Stimulated activated CD8-positive, alpha-beta memory T cell treated with anti-CD3 and anti-CD28 coated beads, Interleukin-15, amount 100 ng/mL, for 48 hours (primary cell): ENCODE results near the gene CAMK2D.
"Not testable (repeated sequence)": the region's sequence is repeated elsewhere in the genome, so short reads cannot be mapped to it uniquely, and the experiment has no call there.

Experiments
- DNase-seq, 2 donors: peaks; one replicate each; pipeline ENCODE4 v3.0.0-alpha.2; 2020; ENCODE audit warnings: low read depth in 2 of 2

Gene CAMK2D

GRCh38 chr4:113761620-113762185 lies at the start of gene CAMK2D:
Gene CAMK2D (minus strand): TSS chr4:113761738. CDS start chr4:113761068, 670 bp downstream.
- peak; percentile 76 to 79 for DNase-seq

- no peak for DNase-seq
Observed at GRCh38 chr4:113810906-113811305, 49.4 kb upstream of the CAMK2D start.

GRCh38 chr4:113809311-113809710 lies 47.8 kb upstream of the CAMK2D start:
- no peak for DNase-seq

- DNase-seq, result no peak
Observed at GRCh38 chr4:113806850-113807249, 45.3 kb upstream of the CAMK2D start.

GRCh38 chr4:113801882-113802281 lies 40.3 kb upstream of the CAMK2D start:
- DNase-seq, result no peak

GRCh38 chr4:113796381-113796780 lies 34.8 kb upstream of the CAMK2D start:
- DNase-seq, result not testable (repeated sequence)

GRCh38 chr4:113790478-113790877 lies 28.9 kb upstream of the CAMK2D start:
- DNase-seq, result no peak

GRCh38 chr4:113788888-113789287 lies 27.4 kb upstream of the CAMK2D start:
- DNase-seq, result no peak

- no peak for DNase-seq
Observed at GRCh38 chr4:113785781-113786180, 24.2 kb upstream of the CAMK2D start.

- DNase-seq, result no peak
Observed at GRCh38 chr4:113784497-113785250, 23.1 kb upstream of the CAMK2D start.

- no peak for DNase-seq
Observed at GRCh38 chr4:113783701-113784100, 22.2 kb upstream of the CAMK2D start.

GRCh38 chr4:113783289-113783688 lies 21.8 kb upstream of the CAMK2D start:
- DNase-seq, result no peak

GRCh38 chr4:113781439-113782040 lies 20.0 kb upstream of the CAMK2D start:
- no peak for DNase-seq

GRCh38 chr4:113776679-113777078 lies 15.1 kb upstream of the CAMK2D start:
- DNase-seq, result no peak

- no peak for DNase-seq
Observed at GRCh38 chr4:113776016-113776415, 14.5 kb upstream of the CAMK2D start.

GRCh38 chr4:113773756-113774155 lies 12.2 kb upstream of the CAMK2D start:
- DNase-seq, result no peak

- no peak for DNase-seq
Observed at GRCh38 chr4:113773014-113773413, 11.5 kb upstream of the CAMK2D start.

- no peak for DNase-seq
Observed at GRCh38 chr4:113772319-113772718, 10.8 kb upstream of the CAMK2D start.

- DNase-seq, result no peak
Observed at GRCh38 chr4:113769744-113770143, 8.2 kb upstream of the CAMK2D start.

- DNase-seq, result no peak
Observed at GRCh38 chr4:113768952-113769351, 7.4 kb upstream of the CAMK2D start.

GRCh38 chr4:113766882-113767281 lies 5.3 kb upstream of the CAMK2D start:
- no peak for DNase-seq

- DNase-seq, result no peak
Observed at GRCh38 chr4:113764720-113765264, 3.3 kb upstream of the CAMK2D start.

- not testable (repeated sequence) for DNase-seq
Observed at GRCh38 chr4:113763923-113764322, 2.4 kb upstream of the CAMK2D start.
